Measurements from ENCODE around the gene SLC24A3. TPM values are rescaled to one million over a fixed set of nuclear protein-coding genes. Genes with fewer than 3 reads are reported as not detected.

SLC24A3 gene
- total RNA-seq, 1 experiment from 2014 or later: not detected

DNA sequence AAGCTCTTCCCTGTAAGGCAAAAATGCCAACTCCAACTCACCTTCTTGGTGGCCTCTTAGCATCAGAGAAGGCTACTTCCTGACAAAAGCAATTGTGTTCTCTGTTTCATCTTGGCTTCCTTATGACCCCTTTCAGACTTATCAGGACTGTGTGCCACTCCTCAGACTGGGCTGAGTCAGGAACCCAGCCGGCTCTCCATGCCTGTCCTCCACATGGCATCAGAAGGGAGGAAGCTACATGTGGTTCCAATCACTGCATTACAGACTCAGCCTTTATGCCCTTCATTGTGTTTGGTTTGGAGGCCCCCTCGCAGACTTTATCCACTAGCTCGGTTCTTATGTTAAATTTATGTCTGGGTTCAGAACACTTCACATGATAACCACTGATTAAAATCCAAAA, 142.5 kb downstream of the SLC24A3 start:
- ATAC-seq (no peak), DNase-seq (ENCODE audit: low read depth, low spot score) (no peak)
- in situ Hi-C loops (cut with HindIII; ENCODE audit: low pct_unique_long_range_greater_than_20kb, low sequenced_read_pairs): no loop called here
- no peak overlapping the region for H3K27ac ChIP-seq (ENCODE audit: low read length)
- ChIA-PET POLR2A (interaction anchor here (0.5 to 0.7 kb wide), 2 partner anchors 117 to 1392 kb away, joined by 3 to 5 read pairs; no protein-coding TSS in a partner anchor), CTCF (no interaction called here)
- H3K4me1 ChIP-seq (ENCODE audit: control insufficient read depth, insufficient read depth, low read length): no peaks in the 10 kb centered on the region
- no peaks in the 10 kb centered on the region for H3K27me3 ChIP-seq (ENCODE audit: control insufficient read depth, insufficient read depth, low read length)
- H3K9me3 ChIP-seq (ENCODE audit: control insufficient read depth, insufficient read depth, low read depth, low read length): no peaks in the 10 kb centered on the region
- no peak for TF ChIP-seq SIN3A (IDR thresholded peaks at IDR 0.05; ENCODE audit: borderline replicate concordance, insufficient read depth, low read depth, low read length)
- TF ChIP-seq, protein P1, sequence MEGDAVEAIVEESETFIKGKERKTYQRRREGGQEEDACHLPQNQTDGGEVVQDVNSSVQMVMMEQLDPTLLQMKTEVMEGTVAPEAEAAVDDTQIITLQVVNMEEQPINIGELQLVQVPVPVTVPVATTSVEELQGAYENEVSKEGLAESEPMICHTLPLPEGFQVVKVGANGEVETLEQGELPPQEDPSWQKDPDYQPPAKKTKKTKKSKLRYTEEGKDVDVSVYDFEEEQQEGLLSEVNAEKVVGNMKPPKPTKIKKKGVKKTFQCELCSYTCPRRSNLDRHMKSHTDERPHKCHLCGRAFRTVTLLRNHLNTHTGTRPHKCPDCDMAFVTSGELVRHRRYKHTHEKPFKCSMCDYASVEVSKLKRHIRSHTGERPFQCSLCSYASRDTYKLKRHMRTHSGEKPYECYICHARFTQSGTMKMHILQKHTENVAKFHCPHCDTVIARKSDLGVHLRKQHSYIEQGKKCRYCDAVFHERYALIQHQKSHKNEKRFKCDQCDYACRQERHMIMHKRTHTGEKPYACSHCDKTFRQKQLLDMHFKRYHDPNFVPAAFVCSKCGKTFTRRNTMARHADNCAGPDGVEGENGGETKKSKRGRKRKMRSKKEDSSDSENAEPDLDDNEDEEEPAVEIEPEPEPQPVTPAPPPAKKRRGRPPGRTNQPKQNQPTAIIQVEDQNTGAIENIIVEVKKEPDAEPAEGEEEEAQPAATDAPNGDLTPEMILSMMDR (IDR thresholded peaks at IDR 0.05): no peak
- H3K36me3 ChIP-seq (ENCODE audit: control insufficient read depth, insufficient read depth, low read length): no peaks in the 10 kb centered on the region
- H3K4me3 ChIP-seq (ENCODE audit: low read depth in 2 of 2, low read length in 2 of 2): no peak overlapping the region
- BruUV-seq (replicated peaks): no TSS peak
- intact Hi-C loops (cut with micrococcal nuclease; ENCODE audit: unreplicated experiment): no loop called here

DNA sequence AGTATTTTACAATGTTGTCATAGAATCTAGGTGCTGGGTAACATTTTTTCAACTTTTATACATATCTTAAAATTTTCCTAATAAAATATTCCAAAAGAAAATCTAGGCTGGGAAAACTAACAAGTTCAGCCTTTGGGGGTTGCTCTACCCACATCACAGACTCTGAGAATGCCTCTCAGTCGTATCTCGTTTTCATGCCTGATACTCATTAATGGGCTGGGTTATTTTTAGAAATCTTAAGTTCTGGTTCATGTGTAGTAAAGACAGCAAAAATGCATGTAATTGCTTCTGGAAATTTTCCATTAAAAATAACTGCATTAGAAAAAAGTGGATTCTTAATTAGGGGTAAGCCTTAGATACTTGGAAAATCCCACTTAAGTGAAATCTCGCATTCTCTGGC, 149.3 kb downstream of the SLC24A3 start:
- TF ChIP-seq POLR2AphosphoS5 (IDR thresholded peaks at IDR 0.05; ENCODE audit: low read depth, low read length) (no peak), TCF7L2 (IDR thresholded peaks at IDR 0.05; ENCODE audit: low read depth, low read length) (no peak), SIN3A (IDR thresholded peaks at IDR 0.05; ENCODE audit: borderline replicate concordance, insufficient read depth, low read depth, low read length) (no peak)
- TF ChIP-seq, protein P1 (IDR thresholded peaks at IDR 0.05): no peak
- TF ChIP-seq, protein P2, sequence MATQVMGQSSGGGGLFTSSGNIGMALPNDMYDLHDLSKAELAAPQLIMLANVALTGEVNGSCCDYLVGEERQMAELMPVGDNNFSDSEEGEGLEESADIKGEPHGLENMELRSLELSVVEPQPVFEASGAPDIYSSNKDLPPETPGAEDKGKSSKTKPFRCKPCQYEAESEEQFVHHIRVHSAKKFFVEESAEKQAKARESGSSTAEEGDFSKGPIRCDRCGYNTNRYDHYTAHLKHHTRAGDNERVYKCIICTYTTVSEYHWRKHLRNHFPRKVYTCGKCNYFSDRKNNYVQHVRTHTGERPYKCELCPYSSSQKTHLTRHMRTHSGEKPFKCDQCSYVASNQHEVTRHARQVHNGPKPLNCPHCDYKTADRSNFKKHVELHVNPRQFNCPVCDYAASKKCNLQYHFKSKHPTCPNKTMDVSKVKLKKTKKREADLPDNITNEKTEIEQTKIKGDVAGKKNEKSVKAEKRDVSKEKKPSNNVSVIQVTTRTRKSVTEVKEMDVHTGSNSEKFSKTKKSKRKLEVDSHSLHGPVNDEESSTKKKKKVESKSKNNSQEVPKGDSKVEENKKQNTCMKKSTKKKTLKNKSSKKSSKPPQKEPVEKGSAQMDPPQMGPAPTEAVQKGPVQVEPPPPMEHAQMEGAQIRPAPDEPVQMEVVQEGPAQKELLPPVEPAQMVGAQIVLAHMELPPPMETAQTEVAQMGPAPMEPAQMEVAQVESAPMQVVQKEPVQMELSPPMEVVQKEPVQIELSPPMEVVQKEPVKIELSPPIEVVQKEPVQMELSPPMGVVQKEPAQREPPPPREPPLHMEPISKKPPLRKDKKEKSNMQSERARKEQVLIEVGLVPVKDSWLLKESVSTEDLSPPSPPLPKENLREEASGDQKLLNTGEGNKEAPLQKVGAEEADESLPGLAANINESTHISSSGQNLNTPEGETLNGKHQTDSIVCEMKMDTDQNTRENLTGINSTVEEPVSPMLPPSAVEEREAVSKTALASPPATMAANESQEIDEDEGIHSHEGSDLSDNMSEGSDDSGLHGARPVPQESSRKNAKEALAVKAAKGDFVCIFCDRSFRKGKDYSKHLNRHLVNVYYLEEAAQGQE (IDR thresholded peaks at IDR 0.05; ENCODE audit: insufficient read depth in 1 of 2, low read depth in 2 of 2, low read length in 1 of 2): no peak
- Histone ChIP-seq H3K27ac (ENCODE audit: low read length) (no peak overlapping the region), H3K27me3 (ENCODE audit: control insufficient read depth, insufficient read depth, low read length) (no peaks in the 10 kb centered on the region), H3K4me1 (ENCODE audit: control insufficient read depth, insufficient read depth, low read length) (no peaks in the 10 kb centered on the region), H3K9me3 (ENCODE audit: control insufficient read depth, insufficient read depth, low read depth, low read length) (no peaks in the 10 kb centered on the region), H3K4me3 (ENCODE audit: low read depth in 2 of 2, low read length in 2 of 2) (no peak overlapping the region), H3K36me3 (ENCODE audit: control insufficient read depth, insufficient read depth, low read length) (no peaks in the 10 kb centered on the region)
- BruUV-seq (replicated peaks): no TSS peak
- ATAC-seq (no peak), DNase-seq (ENCODE audit: low read depth, low spot score) (no peak)
- intact Hi-C loops (cut with micrococcal nuclease; ENCODE audit: unreplicated experiment) (no loop called here), in situ Hi-C loops (cut with HindIII; ENCODE audit: low pct_unique_long_range_greater_than_20kb, low sequenced_read_pairs) (no loop called here)
- POLR2A ChIA-PET: no interaction called here
- CTCF ChIA-PET: no interaction called here

Measured in Panc1 (cell line).